ENCODE measurements around the gene GRK5.
A peak's percentile ranks its signal among the peaks of the same experiment; 100 is the strongest.

GRK5 gene

DNA sequence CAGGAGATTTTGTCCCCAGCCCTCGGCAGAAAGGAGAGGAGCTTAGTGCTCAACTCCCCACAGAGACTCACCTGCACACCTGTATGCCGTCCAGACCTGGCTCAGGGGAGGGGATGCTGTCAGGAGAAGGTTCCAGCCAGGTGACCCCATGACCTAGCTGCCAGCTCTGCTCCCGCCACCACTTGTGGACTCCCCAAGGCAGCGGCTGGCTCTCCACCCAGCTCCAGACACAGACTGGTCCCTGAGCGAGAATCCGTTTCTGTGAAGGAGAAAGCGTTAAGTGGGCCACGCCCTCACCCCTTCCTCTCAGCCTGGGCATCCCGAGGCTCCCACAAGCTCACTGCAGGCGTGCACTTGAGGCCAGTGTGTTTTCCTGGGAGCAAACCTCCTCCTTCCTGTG, 258.7 kb downstream of the GRK5 start:
- DNase-seq, result no peak

GRCh38 chr10:119466655-119467054, 259.3 kb downstream of the GRK5 start:
- peak; percentile 32 for DNase-seq

DNA sequence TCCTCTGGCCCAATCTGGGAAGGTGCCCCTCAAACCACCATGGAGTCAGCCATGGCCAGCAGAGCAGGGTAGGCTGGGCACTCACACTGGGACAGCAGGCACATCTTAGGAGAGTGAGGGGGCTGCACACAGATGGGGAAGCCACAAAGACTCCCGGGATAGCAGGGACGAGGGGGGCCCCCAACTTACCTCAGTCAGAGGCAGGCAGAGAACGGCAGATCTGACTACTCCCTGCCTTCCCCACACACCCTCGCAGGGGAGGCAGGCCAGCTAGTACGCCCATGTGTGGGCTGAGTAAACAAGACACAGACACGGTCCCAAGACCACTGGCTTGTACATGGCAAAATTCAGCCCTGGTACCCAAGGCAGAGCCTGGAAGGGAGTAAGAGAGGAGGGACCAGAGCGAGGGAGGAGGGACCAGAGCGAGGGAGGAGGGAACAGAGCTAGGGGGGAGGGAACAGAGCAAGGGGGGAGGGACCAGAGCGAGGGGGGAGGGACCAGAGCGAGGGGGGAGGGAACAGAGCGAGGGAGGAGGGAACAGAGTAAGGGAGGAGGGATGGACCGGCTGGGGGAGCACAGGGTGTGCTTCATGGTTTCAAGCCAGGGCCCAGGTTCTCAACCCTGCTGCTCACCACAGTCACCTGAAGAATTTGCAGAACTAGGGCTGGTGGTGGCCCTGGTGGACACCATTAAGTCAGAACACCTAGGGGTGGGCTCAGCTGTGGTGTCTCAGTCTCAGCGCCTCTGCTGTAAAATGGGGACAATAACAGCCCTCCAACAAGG, 261.4 kb downstream of the GRK5 start:
- no peak for DNase-seq

DNA sequence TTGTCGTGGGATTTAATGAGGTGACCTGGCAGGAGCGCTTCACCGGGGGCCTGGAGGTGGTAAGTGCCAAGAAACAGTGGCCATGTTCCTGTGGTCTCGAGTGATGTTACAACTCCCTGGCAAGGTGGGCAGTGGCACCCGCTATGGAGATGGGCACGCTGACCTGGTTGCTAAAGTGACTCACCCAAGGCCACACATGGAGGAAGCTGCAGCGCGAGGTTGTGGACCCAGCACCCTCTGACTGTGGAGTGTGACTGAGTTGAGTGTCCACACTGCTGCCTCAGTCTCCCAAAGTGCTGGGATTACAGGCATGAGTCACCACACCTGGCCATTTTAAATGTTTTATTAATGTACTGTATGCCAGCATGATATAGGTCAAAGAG, 261.9 kb downstream of the GRK5 start:
- no peak for DNase-seq

GRCh38 chr10:119469846-119470245, 262.5 kb downstream of the GRK5 start:
- no peak for DNase-seq

DNA sequence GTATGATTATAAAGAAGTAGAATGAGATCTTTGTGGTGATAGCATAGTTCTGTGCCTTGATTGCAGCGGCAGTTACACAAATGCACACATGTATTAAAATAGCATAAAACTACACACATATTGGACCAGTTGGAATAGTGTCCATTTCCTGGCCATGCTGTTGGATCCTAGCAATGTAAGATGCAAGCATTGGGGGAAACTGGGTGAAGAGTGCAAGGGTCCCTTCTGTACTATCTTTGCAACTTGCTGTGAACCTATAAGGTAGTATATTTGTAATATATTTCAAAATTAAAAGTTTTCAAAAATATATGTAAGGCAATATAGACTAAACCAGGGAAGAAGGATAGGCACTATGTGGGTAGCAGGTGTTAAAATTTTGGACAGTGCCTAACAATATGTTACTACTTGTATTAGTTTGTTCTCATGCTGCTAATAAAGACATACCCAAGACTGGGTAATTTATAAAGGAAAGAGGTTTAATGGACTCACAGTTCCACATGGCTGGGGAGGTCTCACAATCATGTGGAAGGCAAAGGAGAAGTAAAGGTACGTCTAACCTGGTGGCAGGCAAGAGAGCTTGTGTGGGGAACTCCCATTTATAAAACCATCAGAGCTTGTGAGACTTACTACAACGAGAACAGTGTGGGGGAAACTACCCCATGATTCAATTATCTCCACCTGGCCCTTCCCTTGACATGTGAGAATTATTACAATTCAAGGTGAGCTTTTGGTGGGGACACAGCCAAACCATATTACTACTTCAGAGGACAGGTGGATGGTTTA, 263.7 kb downstream of the GRK5 start:
- DNase-seq, result no peak

DNA sequence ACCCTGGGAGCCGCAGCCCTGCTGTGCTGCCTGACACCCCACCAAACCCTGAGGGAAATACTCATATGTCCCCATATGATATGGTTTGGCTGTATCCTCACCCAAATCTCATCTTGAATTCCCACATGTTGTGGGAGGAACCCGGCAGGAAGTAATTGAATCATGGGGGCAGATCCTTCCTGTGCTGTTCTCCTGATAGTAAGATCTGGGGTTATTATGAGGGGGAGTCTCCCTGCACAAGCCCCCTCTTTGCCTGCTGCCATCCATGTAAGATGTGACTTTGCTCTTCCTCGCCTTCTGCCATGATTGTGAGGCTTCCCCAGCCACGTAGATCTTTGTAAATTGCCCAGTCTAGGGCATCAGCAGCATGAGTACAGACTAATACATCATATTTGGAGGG, 266.4 kb downstream of the GRK5 start:
- no peak for DNase-seq

- DNase-seq, result no peak
Observed at GRCh38 chr10:119474606-119475005, 267.2 kb downstream of the GRK5 start.

- DNase-seq, result no peak
Observed at GRCh38 chr10:119477444-119477843, 270.1 kb downstream of the GRK5 start.

DNA sequence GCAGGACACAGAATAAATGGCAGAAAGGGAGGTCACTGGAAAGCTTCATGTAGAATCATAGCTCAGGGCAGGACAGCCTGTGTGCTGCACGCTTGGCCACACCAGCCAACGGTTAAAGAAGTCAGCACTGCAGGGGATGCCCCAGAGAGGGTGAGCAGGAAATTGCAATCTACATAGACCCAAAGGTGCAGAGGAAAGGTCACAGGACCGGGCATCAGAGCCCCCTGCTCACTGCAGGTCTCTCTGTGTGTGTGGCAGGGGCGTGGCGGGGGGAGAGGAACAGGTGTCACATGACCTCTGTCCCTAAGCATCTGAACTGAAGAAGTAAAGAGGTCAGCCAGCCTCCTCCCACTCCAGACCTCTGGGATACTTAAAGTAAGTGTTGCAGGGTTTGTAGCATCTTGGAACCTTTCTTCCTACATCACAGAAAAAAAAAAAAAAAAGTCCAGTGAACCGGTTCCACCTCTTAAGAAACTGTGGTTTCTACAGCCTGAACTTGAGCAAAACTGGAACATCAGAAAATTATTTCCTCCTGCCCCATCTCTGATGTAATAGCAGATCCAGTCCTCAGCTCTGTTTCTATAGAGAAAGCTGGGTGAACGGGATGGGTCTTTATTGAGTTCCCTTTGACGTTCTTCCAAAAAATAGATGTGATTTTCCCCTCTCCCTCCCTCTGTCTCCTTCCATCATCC, 270.9 kb downstream of the GRK5 start:
- DNase-seq, result peak; percentile 24

DNA sequence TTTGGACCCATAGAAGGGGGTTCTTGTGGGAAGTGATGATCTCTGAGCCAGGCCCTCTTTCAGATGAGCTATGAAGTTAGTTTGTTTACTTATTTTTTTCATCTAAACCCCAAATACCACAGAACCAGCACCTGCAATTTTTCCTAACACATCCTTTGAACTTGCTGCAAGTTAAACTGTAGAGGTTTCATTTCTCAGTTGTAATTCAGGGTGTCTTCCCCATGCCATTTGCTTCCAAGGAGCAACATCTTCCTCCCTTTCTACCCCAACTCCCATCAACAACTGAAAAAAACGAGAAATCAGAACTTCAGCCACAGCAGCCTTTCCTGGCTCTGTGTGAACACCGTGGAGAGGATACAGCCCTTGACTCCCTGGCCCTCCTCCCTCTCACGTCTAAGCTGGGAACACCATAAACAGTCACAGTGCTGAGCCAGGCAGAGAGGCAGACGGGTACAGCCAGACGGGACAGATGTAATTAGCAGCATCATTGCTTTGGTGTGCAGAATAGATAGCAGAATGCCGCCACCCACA, 271.5 kb downstream of the GRK5 start:
- no peak for DNase-seq

DNA sequence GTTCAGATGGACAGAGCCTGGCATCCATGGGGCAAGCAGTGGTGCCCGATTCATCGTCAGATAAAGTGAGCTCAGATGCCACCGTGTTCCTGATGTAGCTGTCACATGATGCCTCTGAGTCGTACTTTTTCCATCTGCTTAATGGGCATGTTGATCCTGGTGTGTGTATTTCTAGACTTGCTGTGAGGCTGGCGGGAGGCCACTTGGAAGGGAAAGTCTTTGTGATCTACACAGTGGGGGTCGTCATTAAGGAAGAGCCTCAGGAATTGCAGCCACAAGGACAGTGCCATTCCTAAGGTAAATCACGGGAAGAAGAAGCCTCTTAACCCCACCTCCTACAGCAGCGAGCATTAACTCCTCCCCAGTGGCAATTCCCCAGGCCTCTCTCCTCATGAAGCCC, 272.2 kb downstream of the GRK5 start:
- DNase-seq, result no peak

DNA sequence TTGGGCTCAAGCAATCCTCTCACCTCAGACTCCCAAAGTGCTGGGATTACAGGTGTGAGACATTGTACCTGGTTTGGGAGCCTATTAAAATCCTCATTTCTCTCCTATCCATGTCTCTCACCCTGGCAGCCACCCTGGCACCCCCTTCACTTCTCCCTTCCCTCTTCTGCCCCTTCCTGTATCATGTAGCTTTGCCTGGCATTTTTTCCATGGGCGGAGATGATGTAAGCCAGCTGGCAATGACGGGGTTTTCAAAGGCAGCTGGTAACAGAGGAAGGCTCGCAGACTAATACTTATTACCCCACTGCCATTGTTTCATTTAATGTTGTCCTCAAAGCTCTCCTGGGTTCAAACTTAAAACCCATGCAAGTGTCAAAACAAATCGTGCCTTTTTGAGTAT, 273.3 kb downstream of the GRK5 start:
- no peak for DNase-seq

DNA sequence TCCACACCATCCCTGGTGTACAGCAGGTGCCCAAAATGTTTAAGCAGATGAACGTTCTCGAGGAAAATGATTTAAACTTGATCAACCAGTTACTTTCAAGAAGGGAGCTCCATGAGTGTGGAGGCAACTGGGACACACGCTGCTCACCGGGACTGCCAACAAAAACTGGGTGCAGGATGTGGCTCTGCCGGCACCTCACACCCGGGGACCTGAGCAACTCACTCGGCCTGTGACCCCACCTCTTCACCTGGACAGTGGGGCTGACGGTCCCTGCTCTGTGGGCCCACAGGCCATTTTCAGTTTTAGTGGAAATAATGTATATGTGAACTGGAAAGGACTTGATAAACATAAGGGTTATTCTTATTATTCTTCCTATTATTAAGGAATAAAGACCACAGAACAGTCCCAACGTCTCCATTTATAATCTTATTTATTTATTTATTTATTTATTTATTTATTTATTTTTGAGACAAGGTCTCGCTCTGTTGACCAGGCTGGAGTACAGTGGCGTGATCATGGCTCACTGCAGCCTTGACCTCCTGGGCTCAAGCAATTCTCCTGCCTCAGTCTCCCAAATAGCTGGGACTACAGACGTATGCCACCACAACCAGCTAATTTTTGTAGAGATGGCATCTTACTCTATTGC, 274.5 kb downstream of the GRK5 start:
- DNase-seq, result no peak

DNA sequence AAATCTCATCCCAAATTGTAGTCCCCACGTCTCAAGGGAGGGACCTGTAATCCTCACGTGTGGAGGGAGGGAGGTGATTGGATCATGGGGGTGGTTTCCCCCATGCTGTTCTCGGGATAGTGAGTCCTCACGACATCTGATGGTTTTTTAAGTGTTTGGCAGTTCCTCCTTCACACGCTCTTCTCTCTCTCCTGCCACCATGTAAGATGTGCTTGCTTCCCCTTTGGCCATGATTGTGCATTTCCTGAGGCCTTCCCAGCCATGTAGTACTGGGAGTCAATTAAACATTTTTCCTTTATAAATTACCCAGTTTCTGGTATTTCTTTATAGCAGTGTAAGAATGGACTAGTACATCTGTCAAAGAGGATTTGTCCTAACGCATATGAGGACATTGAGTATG, 275.6 kb downstream of the GRK5 start:
- no peak for DNase-seq

- DNase-seq, result no peak
Observed at GRCh38 chr10:119483839-119484238, 276.5 kb downstream of the GRK5 start.

DNA sequence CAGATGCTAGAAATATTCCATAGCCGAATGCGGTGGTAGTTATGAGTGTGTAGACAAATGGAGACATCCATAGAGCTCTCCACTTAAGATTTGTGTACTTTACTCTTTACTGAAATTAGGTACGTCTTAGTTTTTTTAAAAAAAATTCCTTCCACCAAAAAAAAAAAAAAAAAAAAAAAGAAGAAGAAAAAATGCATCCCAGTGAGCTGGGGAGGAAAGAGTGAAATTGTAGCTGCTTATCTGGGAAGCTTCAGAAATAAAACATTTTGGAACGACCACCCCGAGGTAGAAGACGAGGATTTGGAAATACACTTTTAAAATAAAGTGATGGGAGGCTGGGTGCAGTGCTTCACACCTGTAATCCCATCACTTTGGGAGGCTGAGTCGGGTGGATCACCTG, 281.3 kb downstream of the GRK5 start:
- DNase-seq, result no peak

GRCh38 chr10:119489991-119490326, 282.6 kb downstream of the GRK5 start:
- DNase-seq, result no peak

DNA sequence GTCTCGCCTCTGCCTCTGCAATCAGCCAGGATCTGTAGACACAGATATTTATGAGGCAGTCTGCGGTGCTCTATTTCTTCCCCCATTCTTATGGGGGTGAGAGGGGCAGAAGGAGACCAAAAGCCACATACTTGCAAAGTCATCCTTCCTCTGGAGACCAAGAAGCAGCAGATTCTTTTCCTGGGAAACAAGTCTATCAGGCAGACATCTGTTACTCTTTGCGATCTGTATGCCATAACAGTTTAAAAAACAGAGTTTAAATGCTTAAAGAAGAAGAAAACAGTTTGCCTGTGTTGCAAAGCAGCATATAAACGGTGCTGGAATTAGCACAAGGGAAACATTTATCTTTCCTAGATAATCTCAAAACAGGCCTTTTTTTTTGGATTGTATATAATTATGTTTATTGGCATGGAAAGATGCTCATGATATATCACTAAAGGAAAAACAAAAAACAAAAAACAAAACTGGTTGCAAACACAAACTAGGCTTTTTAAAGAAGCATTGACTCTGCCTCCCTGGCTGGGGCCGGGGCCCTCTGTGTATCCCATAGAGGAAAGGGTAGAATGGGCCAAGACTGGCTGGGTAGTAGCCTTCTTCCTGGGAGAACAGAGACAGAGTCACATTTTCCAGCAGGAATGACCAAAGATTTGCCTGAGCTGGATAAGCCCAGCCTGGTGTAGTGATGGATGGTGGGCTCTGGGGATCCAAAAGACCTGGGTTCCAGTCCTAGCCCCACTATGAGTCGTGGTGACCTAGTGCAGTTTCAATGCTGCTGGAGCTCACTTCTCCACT, 284.8 kb downstream of the GRK5 start:
- no peak for DNase-seq

GRCh38 chr10:119493155-119493554, 285.8 kb downstream of the GRK5 start:
- no peak for DNase-seq

DNA sequence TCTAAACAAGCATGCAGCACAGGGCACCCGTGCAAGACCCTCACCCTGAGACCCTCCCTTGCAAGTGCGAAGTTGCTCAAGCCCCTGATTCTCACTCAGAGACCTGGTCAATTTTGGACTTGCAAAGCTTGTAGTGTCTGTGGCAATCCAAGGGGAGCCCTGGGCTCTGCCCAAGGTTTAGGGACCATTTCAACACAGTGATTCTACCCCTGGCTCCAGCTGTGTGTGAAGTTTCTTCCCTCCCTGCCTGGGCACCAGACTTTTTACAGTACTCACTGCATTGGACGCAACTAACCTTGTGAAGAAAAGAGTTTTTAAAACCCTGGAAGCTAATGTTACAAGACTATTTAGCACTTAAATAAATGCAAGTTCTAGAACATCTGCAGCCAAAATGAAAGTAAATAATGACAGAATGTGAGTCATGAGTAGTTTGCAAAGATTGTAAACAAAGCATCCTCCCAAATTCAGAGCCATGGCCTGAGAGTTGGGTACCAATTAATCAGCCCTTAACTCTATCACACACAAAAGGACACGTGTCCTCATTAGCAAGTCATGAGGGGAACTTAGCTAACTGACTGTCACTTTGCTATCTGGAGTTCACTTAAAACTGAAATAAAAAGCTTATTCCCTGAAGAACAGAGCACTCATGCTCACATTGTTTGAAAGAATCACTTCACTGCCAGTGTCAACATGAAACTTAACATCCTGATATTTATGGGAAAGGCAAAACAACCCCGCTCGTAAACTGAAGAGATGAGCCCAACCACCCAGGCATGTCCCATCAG, 287.1 kb downstream of the GRK5 start:
- DNase-seq, result no peak
